ENCODE measurements around the gene CSPG4. TPM values are rescaled to one million over a fixed set of nuclear protein-coding genes. Genes with fewer than 3 reads are reported as not detected.
"Not testable (repeated sequence)": the region's sequence is repeated elsewhere in the genome, so short reads cannot be mapped to it uniquely, and the experiment has no call there.

Gene CSPG4
- total RNA-seq, 6 experiments from 2014 or later, result 0.12 to 0.29 (median 0.20) TPM

GRCh38 chr15:75688831-75689230, 23.8 kb downstream of the CSPG4 start:
- H3K9me3 ChIP-seq, result no peaks in the 10 kb centered on the region
- TF ChIP-seq POLR2A (IDR thresholded peaks at IDR 0.05) (no peak), CTCF (IDR thresholded peaks at IDR 0.05) (no peak)
- no peaks in the 10 kb centered on the region for H3K36me3 ChIP-seq
- H3K27ac ChIP-seq, result no peak overlapping the region
- H3K4me3 ChIP-seq, result no peak overlapping the region
- WGBS (ENCODE audit: insufficient coverage, low coverage, low lambda C conversion rate, missing lambda C conversion rate), result no CpG with 5 or more reads among the region's 26 CpGs
- DNase-seq (no peak), ATAC-seq (no peak)
- intact Hi-C loops (cut with DNase I), result loop anchor here in 1 of 2 donors (10.0 kb wide), 1 partner anchor 54 kb away; no protein-coding TSS in a partner anchor
- no peaks in the 10 kb centered on the region for H3K27me3 ChIP-seq
- peaks cover 0 to 1% (median 0%) of the 10 kb centered on the region in 4 donors for H3K4me1 ChIP-seq

GRCh38 chr15:75688278-75688557, 24.4 kb downstream of the CSPG4 start:
- Histone ChIP-seq H3K36me3 (no peaks in the 10 kb centered on the region), H3K4me3 (no peak overlapping the region), H3K27ac (no peak overlapping the region), H3K9me3 (no peaks in the 10 kb centered on the region), H3K4me1 (peaks cover 0 to 6% (median 2%) of the 10 kb centered on the region in 4 donors), H3K27me3 (no peaks in the 10 kb centered on the region)
- intact Hi-C loops (cut with DNase I), result loop anchor here in 1 of 2 donors (10.0 kb wide), 1 partner anchor 53 kb away; no protein-coding TSS in a partner anchor
- 81% methylated on average over 5 of the region's 7 CpGs for WGBS (ENCODE audit: insufficient coverage, low coverage, low lambda C conversion rate, missing lambda C conversion rate)
- ATAC-seq, result no peak
- TF ChIP-seq CTCF (IDR thresholded peaks at IDR 0.05) (no peak), POLR2A (IDR thresholded peaks at IDR 0.05) (no peak)
- no peak for DNase-seq

GRCh38 chr15:75687486-75688277, 25.0 kb downstream of the CSPG4 start:
- Histone ChIP-seq H3K9me3 (no peaks in the 10 kb centered on the region), H3K27me3 (no peaks in the 10 kb centered on the region), H3K4me1 (peaks cover 0 to 6% (median 3%) of the 10 kb centered on the region in 4 donors), H3K4me3 (no peak overlapping the region), H3K36me3 (no peaks in the 10 kb centered on the region), H3K27ac (no peak overlapping the region)
- 96% methylated on average over 4 of the region's 44 CpGs for WGBS (ENCODE audit: insufficient coverage, low coverage, low lambda C conversion rate, missing lambda C conversion rate)
- intact Hi-C loops (cut with DNase I), result loop anchor here in 1 of 2 donors (10.0 kb wide), 1 partner anchor 53 kb away; no protein-coding TSS in a partner anchor
- DNase-seq (no peak), ATAC-seq (no peak)
- TF ChIP-seq POLR2A (IDR thresholded peaks at IDR 0.05), result no peak
- no peak for TF ChIP-seq CTCF (IDR thresholded peaks at IDR 0.05)

- 45% methylated on average over 7 of the region's 14 CpGs for WGBS (ENCODE audit: insufficient coverage, low coverage, low lambda C conversion rate, missing lambda C conversion rate)
- H3K27ac ChIP-seq, H3K9me3 ChIP-seq, H3K27me3 ChIP-seq, H3K36me3 ChIP-seq, H3K4me3 ChIP-seq: not testable (repeated sequence)
- peak; percentile 73 to 85 (median 83) for DNase-seq
- peak; percentile 83 to 91 (median 86) for ATAC-seq
- TF ChIP-seq CTCF (IDR thresholded peaks at IDR 0.05), result peak; percentile 74 to 78 (median 76)
- intact Hi-C loops (cut with DNase I), result loop anchor here in 1 of 2 donors (10.0 kb wide), 1 partner anchor 51 kb away; no protein-coding TSS in a partner anchor
- H3K4me1 ChIP-seq, result peaks cover 0 to 12% (median 3%) of the 10 kb centered on the region in 4 donors
Measured at GRCh38 chr15:75686212-75686642, 26.4 kb downstream of the CSPG4 start.

Measured in right lobe of liver (tissue), 6 donors.